Tibial nerve (tissue), 4 donors: Measurements from ENCODE around the gene SNAPIN. TPM values are rescaled to one million over a fixed set of nuclear protein-coding genes. Genes with fewer than 3 reads are reported as not detected.

ENCODE experiments used
- DNase-seq, 2 donors: peaks; one replicate each; pipeline ENCODE4 v3.0.0-alpha.2; 2019; ENCODE audit warnings: low spot score in 2 of 2
- H3K27ac ChIP-seq, 4 donors: fragments of 200-600 bp; sonication (generic) in 3 of 4; one replicate each; pipeline ENCODE4 v1.5.1; 2017 to 2019; ENCODE audit warnings: mild to moderate bottlenecking in 1 of 4
- H3K27me3 ChIP-seq, 2 donors: fragments of 200-600 bp; sonication (generic) in 1 of 2; one replicate each; pipeline versions ENCODE4 v1.5.1 to v1.6.0; 2017 to 2019
- H3K36me3 ChIP-seq, 3 donors: fragments of 200-600 bp; sonication (generic); one replicate each; pipeline ENCODE4 v1.5.1; 2018 to 2019
- H3K4me1 ChIP-seq, 4 donors: fragments of 200-600 bp; sonication (generic) in 3 of 4; one replicate each; pipeline ENCODE4 v1.5.1; 2017 to 2019
- H3K4me3 ChIP-seq, 4 donors: fragments of 200-600 bp; sonication (generic) in 3 of 4; one replicate each; pipeline ENCODE4 v1.5.1; 2017 to 2019; ENCODE audit warnings: mild to moderate bottlenecking in 1 of 4, moderate library complexity in 1 of 4
- H3K9me3 ChIP-seq, 4 donors: fragments of 200-600 bp; sonication (generic) in 3 of 4; one replicate each; pipeline ENCODE4 v1.5.1; 2017 to 2019
- CTCF ChIP-seq, 5 experiments: fragments of 200-600 bp in 3 of 5; fragments of 450-650 bp in 2 of 5; sonication (generic) in 3 of 5; IDR thresholded peaks; one replicate each; pipeline ENCODE4 v1.5.1; 2016 to 2019; ENCODE audit warnings: antibody characterized with exemption in 5 of 5, mild to moderate bottlenecking in 3 of 5, moderate library complexity in 2 of 5
- EP300 ChIP-seq, 2 donors: sonication (generic); formaldehyde crosslinking; IDR thresholded peaks; one replicate each; pipeline ENCODE4 v1.6.1; 2017; ENCODE audit warnings: antibody characterized with exemption in 2 of 2, mild to moderate bottlenecking in 1 of 2
- POLR2A ChIP-seq, 2 donors: fragments of 450-650 bp; IDR thresholded peaks; one replicate each; pipeline ENCODE4 v1.6.1; 2017; ENCODE audit warnings: antibody characterized with exemption in 2 of 2, mild to moderate bottlenecking in 2 of 2, moderate library complexity in 2 of 2
- WGBS, 2 donors: methylation state at CpG; one replicate each; pipeline ENCODE4 v1.1.5; 2018; 5-methylcytosine and 5-hydroxymethylcytosine counted together
- total RNA-seq, 4 donors: library from RNA; depleted of rRNA; stranded (reverse); fragments of >200 nt; gene quantifications; one replicate each; pipeline ENCODE4 v1.1.0, GENCODE V29; 2016

Gene SNAPIN
- total RNA-seq, 4 donors from 2014 or later: 34.1 to 59.9 (median 43.7) TPM

DNA sequence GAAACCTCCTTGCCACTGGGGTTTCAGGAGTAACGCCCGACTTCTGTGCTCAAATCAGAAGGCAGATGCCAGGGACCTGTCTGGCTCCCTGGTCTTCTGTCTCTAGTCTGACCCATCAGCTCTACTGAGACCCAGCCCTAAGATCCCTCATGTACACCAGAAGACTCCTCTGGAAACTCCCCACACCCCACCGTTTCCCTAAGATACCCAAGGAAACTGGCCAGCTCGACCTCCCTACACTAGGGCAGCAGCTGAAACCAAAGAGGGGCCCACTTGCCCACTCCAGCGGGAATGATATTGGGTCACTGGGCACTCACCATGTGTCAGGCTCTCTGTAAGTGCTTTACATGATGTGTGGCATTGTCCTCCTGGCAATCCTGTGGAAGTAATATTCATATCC is 45.1 kb upstream of the SNAPIN start:
- DNase-seq: no peak
- H3K4me3 ChIP-seq: peak overlapping the region in 2 of 4 donors; percentile 54 to 66
- H3K27me3 ChIP-seq: no peaks in the 10 kb centered on the region
- WGBS, 2 donors: 59 to 74% methylated on average over 3 to 5 of the region's 5 CpGs
- H3K27ac ChIP-seq: peak overlapping the region; percentile 88 to 99 (median 94)
- H3K9me3 ChIP-seq: no peaks in the 10 kb centered on the region
- peaks cover 0 to 66% (median 48%) of the 10 kb centered on the region in 4 donors for H3K4me1 ChIP-seq
- H3K36me3 ChIP-seq: peaks cover 0 to 4% (median 0%) of the 10 kb centered on the region in 3 donors
- TF ChIP-seq POLR2A (IDR thresholded peaks at IDR 0.05) (no peak), CTCF (IDR thresholded peaks at IDR 0.05) (no peak), EP300 (IDR thresholded peaks at IDR 0.05) (no peak)

DNA sequence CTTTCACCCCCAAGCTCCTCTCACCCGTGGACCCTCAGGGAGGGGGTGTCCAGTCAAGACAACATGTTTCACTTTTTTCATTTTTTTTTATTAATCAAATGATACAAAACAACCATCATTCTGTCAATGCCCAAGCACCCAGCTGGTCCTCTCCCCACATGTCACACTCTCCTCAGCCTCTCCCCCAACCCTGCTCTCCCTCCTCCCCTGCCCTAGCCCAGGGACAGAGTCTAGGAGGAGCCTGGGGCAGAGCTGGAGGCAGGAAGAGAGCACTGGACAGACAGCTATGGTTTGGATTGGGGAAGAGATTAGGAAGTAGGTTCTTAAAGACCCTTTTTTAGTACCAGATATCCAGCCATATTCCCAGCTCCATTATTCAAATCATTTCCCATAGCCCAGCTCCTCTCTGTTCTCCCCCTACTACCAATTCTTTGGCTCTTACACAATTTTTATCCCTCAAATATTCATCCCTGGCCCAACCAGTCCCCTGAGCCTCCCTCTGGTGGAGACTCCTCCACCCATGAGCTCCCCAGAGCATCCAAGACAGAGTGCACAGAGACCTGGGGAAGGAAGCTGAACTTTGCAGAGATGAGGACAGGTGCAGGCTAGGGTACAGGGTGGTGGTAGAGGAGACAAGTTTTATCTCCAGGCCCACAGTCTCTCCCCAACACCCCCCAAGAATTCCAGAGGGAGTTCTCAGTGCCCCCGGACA is 44.2 kb upstream of the SNAPIN start:
- Histone ChIP-seq H3K36me3 (peaks cover 0 to 13% (median 0%) of the 10 kb centered on the region in 3 donors), H3K27me3 (no peaks in the 10 kb centered on the region), H3K27ac (peak overlapping the region in 3 of 4 donors; percentile 40 to 99 (median 92)), H3K4me1 (peaks cover 0 to 56% (median 44%) of the 10 kb centered on the region in 4 donors), H3K4me3 (no peak overlapping the region), H3K9me3 (no peaks in the 10 kb centered on the region)
- no peak for DNase-seq
- TF ChIP-seq CTCF (IDR thresholded peaks at IDR 0.05) (no peak), EP300 (IDR thresholded peaks at IDR 0.05) (no peak), POLR2A (IDR thresholded peaks at IDR 0.05) (no peak)
- WGBS, 2 donors: 74 to 85% methylated on average over 2 of the region's 2 CpGs

- no peak overlapping the region for H3K4me3 ChIP-seq
- TF ChIP-seq CTCF (IDR thresholded peaks at IDR 0.05): no peak
- no peak for TF ChIP-seq EP300 (IDR thresholded peaks at IDR 0.05)
- no peak for TF ChIP-seq POLR2A (IDR thresholded peaks at IDR 0.05)
- DNase-seq: no peak
- peak overlapping the region in 2 of 4 donors; percentile 92 to 99 for H3K27ac ChIP-seq
- peaks cover 0 to 19% (median 0%) of the 10 kb centered on the region in 3 donors for H3K36me3 ChIP-seq
- no peaks in the 10 kb centered on the region for H3K27me3 ChIP-seq
- H3K9me3 ChIP-seq: no peaks in the 10 kb centered on the region
- WGBS, 2 donors: 93 to 95% methylated on average over 7 of the region's 7 CpGs
- H3K4me1 ChIP-seq: peaks cover 0 to 51% (median 38%) of the 10 kb centered on the region in 4 donors
Observed at GRCh38 chr1:153614906-153615305, 43.6 kb upstream of the SNAPIN start.

- peak overlapping the region in 3 of 4 donors; percentile 51 to 92 (median 88) for H3K27ac ChIP-seq
- no peak for DNase-seq
- 86 to 100% methylated on average over 1 of the region's 2 CpGs for WGBS, 2 donors
- H3K4me3 ChIP-seq: peak overlapping the region in 1 of 4 donors; percentile 9
- no peak for TF ChIP-seq EP300 (IDR thresholded peaks at IDR 0.05)
- no peak for TF ChIP-seq POLR2A (IDR thresholded peaks at IDR 0.05)
- TF ChIP-seq CTCF (IDR thresholded peaks at IDR 0.05): no peak
- peaks cover 0 to 46% (median 34%) of the 10 kb centered on the region in 4 donors for H3K4me1 ChIP-seq
- H3K36me3 ChIP-seq: peaks cover 0 to 23% (median 0%) of the 10 kb centered on the region in 3 donors
- no peaks in the 10 kb centered on the region for H3K27me3 ChIP-seq
- no peaks in the 10 kb centered on the region for H3K9me3 ChIP-seq
Observed at GRCh38 chr1:153615406-153615805, 43.1 kb upstream of the SNAPIN start.
